Measurements from ENCODE around the gene KRTAP5-1. TPM values are rescaled to one million over a fixed set of nuclear protein-coding genes. Genes with fewer than 3 reads are reported as not detected.

KRTAP5-1 gene
- total and polyA plus RNA-seq, 7 donors, result not detected

DNA sequence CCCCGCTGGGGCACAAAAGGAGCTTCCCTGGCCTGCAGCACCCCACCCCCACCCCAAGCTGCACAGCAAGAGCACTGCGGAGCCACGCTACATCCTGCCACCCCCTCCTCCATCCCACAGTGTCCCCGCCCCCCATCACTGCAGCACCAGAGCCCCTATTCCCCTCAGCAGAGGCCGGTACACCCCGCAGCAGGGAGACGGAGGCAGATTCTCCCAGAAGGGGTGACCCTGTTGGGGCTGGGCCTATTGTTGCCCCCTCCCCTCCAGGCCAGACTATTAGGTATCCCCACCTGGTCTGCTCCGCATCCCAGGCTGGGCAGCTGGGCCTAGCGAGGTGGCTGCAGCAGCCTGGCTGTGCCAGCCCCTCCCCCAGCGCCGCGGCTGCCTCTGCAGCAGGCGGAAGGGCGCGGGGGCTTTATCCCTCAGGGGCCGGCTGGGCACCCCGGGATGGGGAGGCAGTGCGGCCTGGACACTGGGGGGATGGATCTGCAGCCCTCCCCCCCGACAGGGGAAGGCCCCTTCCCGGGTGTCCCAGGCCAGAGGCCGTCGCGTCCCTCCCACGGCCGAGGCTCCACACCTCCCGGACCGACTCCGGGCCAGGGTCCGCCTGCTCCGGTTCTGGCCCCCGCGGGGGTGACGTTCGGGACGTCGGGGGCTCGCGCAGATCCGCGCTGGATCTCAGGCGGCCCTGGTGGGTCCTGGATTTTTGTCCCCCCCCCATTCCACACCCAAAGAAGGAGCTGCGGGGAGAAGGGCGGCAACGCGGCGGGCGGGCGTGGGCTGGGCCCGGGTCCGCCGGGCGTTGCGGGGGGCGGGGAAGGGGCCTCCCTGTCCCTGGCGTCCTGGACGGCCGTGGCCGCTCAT, 14.0 kb downstream of the KRTAP5-1 start:
- DNase-seq, result peak; percentile 21 to 58
- H3K9me3 ChIP-seq, result no peaks in the 10 kb centered on the region
- intact Hi-C loops (cut with DNase I), result loop anchor here in 1 of 2 donors (1.0 to 10.0 kb wide), 5 partner anchors 24 to 366 kb away; no protein-coding TSS in a partner anchor
- H3K4me1 ChIP-seq, result peaks cover 22% of the 10 kb centered on the region
- H3K36me3 ChIP-seq (ENCODE audit: insufficient read depth in 1 of 2, low read depth in 1 of 2), result no peaks in the 10 kb centered on the region
- TF ChIP-seq, protein P1, sequence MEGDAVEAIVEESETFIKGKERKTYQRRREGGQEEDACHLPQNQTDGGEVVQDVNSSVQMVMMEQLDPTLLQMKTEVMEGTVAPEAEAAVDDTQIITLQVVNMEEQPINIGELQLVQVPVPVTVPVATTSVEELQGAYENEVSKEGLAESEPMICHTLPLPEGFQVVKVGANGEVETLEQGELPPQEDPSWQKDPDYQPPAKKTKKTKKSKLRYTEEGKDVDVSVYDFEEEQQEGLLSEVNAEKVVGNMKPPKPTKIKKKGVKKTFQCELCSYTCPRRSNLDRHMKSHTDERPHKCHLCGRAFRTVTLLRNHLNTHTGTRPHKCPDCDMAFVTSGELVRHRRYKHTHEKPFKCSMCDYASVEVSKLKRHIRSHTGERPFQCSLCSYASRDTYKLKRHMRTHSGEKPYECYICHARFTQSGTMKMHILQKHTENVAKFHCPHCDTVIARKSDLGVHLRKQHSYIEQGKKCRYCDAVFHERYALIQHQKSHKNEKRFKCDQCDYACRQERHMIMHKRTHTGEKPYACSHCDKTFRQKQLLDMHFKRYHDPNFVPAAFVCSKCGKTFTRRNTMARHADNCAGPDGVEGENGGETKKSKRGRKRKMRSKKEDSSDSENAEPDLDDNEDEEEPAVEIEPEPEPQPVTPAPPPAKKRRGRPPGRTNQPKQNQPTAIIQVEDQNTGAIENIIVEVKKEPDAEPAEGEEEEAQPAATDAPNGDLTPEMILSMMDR (IDR thresholded peaks at IDR 0.05), result no peak
- WGBS, 3 donors, result 11 to 22% (median 17%) methylated on average over 30 to 58 of the region's 58 CpGs
- ATAC-seq, result no peak
- no peaks in the 10 kb centered on the region for H3K27me3 ChIP-seq (ENCODE audit: insufficient read depth in 3 of 3, low read length in 2 of 3)
- peak overlapping the region; percentile 73 for H3K4me3 ChIP-seq
- H3K27ac ChIP-seq, result peak overlapping the region; percentile 82

DNA sequence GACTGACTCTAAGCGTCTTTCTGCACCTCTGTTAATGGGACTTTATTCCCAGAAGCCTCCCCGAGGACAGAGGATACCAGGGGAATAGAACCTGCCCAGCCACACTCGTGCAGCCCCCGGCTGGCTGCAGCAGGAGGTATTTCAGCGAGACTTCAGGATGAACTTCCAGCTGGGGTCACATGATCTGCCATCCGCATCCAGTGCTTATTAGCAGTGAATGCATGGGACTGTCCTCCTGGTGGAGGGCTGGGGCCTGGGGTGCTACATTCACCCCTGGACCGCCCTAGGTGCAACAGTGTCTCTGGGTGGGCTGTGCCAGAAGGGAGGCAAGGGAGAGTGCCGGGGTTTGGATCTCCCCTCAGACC, 14.6 kb downstream of the KRTAP5-1 start:
- no peaks in the 10 kb centered on the region for H3K27me3 ChIP-seq (ENCODE audit: insufficient read depth in 3 of 3, low read length in 2 of 3)
- 77 to 89% (median 79%) methylated on average over 8 of the region's 8 CpGs for WGBS, 3 donors
- H3K36me3 ChIP-seq (ENCODE audit: insufficient read depth in 1 of 2, low read depth in 1 of 2), result no peaks in the 10 kb centered on the region
- ATAC-seq (no peak), DNase-seq (no peak)
- H3K4me3 ChIP-seq, result peak overlapping the region; percentile 73
- TF ChIP-seq, protein P1 (IDR thresholded peaks at IDR 0.05), result no peak
- peaks cover 22% of the 10 kb centered on the region for H3K4me1 ChIP-seq
- H3K27ac ChIP-seq, result peak overlapping the region; percentile 82
- no peaks in the 10 kb centered on the region for H3K9me3 ChIP-seq
- intact Hi-C loops (cut with DNase I), result loop anchor here in 1 of 2 donors (5.0 to 10.0 kb wide), 4 partner anchors 38 to 366 kb away; no protein-coding TSS in a partner anchor

DNA sequence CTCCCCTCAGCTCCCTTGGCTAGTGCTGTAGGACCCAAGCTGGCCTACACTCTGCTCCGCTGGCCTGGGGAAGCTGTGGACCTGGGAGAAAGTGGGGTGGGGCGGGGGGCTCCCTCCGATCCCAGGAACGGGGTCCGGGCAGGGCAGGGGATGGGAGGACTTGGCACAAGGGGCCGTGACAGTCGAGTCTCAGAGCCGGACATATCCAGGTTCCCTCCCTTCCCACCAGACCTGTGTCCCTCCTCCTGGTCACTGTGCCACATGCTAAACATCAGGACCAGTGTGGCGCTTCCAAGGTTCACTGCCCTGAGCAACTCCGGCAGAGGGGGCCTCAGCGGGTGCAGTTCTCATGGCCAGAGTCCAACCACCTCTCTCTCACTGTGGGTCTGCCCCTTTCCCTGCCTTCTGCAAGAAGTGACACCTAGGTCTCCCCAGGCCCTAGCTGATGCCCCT, 15.1 kb downstream of the KRTAP5-1 start:
- peak overlapping the region; percentile 82 for H3K27ac ChIP-seq
- H3K27me3 ChIP-seq (ENCODE audit: insufficient read depth in 3 of 3, low read length in 2 of 3), result no peaks in the 10 kb centered on the region
- H3K4me3 ChIP-seq, result no peak overlapping the region
- peaks cover 22% of the 10 kb centered on the region for H3K4me1 ChIP-seq
- H3K9me3 ChIP-seq, result no peaks in the 10 kb centered on the region
- H3K36me3 ChIP-seq (ENCODE audit: insufficient read depth in 1 of 2, low read depth in 1 of 2), result no peaks in the 10 kb centered on the region
- TF ChIP-seq, protein P1 (IDR thresholded peaks at IDR 0.05), result no peak
- intact Hi-C loops (cut with DNase I), result loop anchor here in 1 of 2 donors (5.0 to 10.0 kb wide), 4 partner anchors 38 to 365 kb away; no protein-coding TSS in a partner anchor
- ATAC-seq, result no peak
- DNase-seq, result no peak
- WGBS, 3 donors, result 66 to 79% (median 72%) methylated on average over 11 of the region's 11 CpGs

DNA sequence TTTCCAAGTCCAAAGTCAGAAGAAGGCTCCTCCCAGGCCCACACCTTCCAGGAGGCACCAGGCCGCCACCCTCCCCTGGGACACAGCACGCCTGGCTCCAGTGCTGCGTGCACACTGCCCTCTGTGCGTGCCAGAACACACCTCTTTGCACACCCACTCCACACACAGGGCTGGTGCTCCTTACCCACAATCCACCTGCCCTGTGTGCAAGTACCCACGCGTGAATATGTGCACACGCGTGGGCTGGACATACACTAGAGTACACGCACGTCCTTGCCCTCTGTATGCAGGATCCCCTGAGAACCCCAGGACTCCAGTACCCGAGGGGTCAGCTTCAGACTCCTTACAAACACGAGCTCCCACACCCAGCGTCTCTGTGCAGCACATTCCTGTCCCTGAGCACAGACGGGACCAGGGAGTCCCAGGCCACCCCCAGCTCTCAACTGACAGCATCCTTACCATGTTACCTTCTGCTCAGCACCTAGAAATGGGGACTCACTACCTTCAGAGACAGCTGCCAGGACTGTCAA, 15.8 kb downstream of the KRTAP5-1 start:
- TF ChIP-seq, protein P1 (IDR thresholded peaks at IDR 0.05), result no peak
- Histone ChIP-seq H3K27ac (no peak overlapping the region), H3K36me3 (ENCODE audit: insufficient read depth in 1 of 2, low read depth in 1 of 2) (no peaks in the 10 kb centered on the region), H3K9me3 (no peaks in the 10 kb centered on the region), H3K4me1 (peaks cover 29% of the 10 kb centered on the region), H3K27me3 (ENCODE audit: insufficient read depth in 3 of 3, low read length in 2 of 3) (no peaks in the 10 kb centered on the region), H3K4me3 (no peak overlapping the region)
- DNase-seq (no peak), ATAC-seq (no peak)
- WGBS, 3 donors, result 74 to 80% (median 78%) methylated on average over 13 to 14 of the region's 14 CpGs
- intact Hi-C loops (cut with DNase I), result no loop called here
